ENCODE measurements around the gene FAM20C. TPM values are rescaled to one million over a fixed set of nuclear protein-coding genes. Genes with fewer than 3 reads are reported as not detected.

Gene FAM20C
- total RNA-seq, 1 experiment from 2014 or later = 62.6 TPM

DNA sequence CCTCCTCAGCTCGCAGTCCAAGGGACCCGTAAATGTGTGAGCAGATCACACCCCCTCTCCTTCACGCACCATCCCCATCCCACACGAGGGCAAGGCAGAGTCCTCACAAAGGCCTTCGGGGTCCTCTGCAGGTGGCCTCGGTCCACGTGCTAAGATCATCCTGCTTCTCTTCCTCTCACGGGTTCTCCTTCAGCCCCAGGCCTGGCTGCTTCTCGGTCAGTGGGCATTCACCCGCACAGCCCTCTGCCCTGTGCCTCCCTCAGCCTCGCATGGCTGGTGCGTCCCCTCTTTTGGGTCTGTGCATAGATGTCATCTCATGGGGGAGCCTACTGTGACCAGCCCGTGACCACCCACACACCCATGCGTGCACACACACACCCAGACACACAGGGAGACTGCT is 80.3 kb downstream of the FAM20C start:
- DNase-seq = no peak

More for the DNA sequence above, 80.3 kb downstream of the FAM20C start:
- Histone ChIP-seq H3K79me1 (ENCODE audit: insufficient read depth, low read depth, low read length, poor library complexity, severe bottlenecking) (no peaks in the 10 kb centered on the region), H3K4me2 (ENCODE audit: insufficient read depth, insufficient read length, low read length) (no peak overlapping the region), H2BK15ac (ENCODE audit: low read depth, low read length) (no peak overlapping the region), H3K14ac (ENCODE audit: insufficient read depth, low read length) (no peak overlapping the region), H4K5ac (ENCODE audit: insufficient read length, low read depth, low read length) (no peak overlapping the region), H3K9me3 (ENCODE audit: control insufficient read depth, low read depth, low read length) (peaks cover 14% of the 10 kb centered on the region), H4K8ac (replicated peaks; ENCODE audit: insufficient read length, low read depth, low read length) (no peak overlapping the region), H3K79me2 (ENCODE audit: insufficient read depth, low read length) (no peaks in the 10 kb centered on the region), H3K27ac (ENCODE audit: insufficient read length, low read depth, low read length) (no peak overlapping the region), H3T11ph (ENCODE audit: low read length) (no peak overlapping the region), H2BK120ac (ENCODE audit: low read depth, low read length, poor library complexity, severe bottlenecking) (no peak overlapping the region), H3K27me3 (ENCODE audit: insufficient read depth, low read length) (no peaks in the 10 kb centered on the region), H3K9ac (ENCODE audit: extremely low read depth, insufficient read length, low read length) (no peak overlapping the region), H2AK5ac (ENCODE audit: insufficient read length, low read length) (no peak overlapping the region), H2BK20ac (ENCODE audit: low read depth, low read length, poor library complexity, severe bottlenecking) (no peak overlapping the region), H4K20me1 (ENCODE audit: control insufficient read depth, insufficient read depth, insufficient read length) (no peaks in the 10 kb centered on the region), H4K91ac (ENCODE audit: insufficient read length, low read depth, low read length) (no peak overlapping the region), H2BK5ac (ENCODE audit: insufficient read length, low read length) (no peak overlapping the region), H3K4me1 (ENCODE audit: insufficient read depth, low read length) (no peaks in the 10 kb centered on the region), H3K23ac (ENCODE audit: insufficient read length, low read depth, low read length) (no peak overlapping the region), H2AFZ (ENCODE audit: low read length) (no peak overlapping the region), H3K56ac (ENCODE audit: insufficient read length, low read depth, low read length) (no peak overlapping the region), H3K23me2 (ENCODE audit: insufficient read length, low read depth, low read length, poor library complexity, severe bottlenecking) (no peaks in the 10 kb centered on the region), H3K18ac (ENCODE audit: insufficient read length, low read depth, low read length) (no peak overlapping the region), H3K4ac (ENCODE audit: low read depth, low read length) (no peak overlapping the region), H2BK12ac (ENCODE audit: insufficient read length, low read depth, low read length) (no peak overlapping the region)
- Mint-ChIP-seq H3K36me3 (ENCODE audit: insufficient read depth in 1 of 3, low read depth in 3 of 3) (peaks cover 8 to 22% (median 21%) of the 10 kb centered on the region in 3 experiments), H3K9me3 (peaks cover 79 to 89% of the 10 kb centered on the region in 2 experiments), H3K4me1 (no peaks in the 10 kb centered on the region), H3K27ac (no peak overlapping the region), H3K27me3 (ENCODE audit: low read depth) (peaks cover 55% of the 10 kb centered on the region), H3K4me3 (no peak overlapping the region)
- TF ChIP-seq, protein P1, sequence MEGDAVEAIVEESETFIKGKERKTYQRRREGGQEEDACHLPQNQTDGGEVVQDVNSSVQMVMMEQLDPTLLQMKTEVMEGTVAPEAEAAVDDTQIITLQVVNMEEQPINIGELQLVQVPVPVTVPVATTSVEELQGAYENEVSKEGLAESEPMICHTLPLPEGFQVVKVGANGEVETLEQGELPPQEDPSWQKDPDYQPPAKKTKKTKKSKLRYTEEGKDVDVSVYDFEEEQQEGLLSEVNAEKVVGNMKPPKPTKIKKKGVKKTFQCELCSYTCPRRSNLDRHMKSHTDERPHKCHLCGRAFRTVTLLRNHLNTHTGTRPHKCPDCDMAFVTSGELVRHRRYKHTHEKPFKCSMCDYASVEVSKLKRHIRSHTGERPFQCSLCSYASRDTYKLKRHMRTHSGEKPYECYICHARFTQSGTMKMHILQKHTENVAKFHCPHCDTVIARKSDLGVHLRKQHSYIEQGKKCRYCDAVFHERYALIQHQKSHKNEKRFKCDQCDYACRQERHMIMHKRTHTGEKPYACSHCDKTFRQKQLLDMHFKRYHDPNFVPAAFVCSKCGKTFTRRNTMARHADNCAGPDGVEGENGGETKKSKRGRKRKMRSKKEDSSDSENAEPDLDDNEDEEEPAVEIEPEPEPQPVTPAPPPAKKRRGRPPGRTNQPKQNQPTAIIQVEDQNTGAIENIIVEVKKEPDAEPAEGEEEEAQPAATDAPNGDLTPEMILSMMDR (conservative IDR thresholded peaks at IDR 0.05) = no peak
- WGBS (ENCODE audit: extremely low coverage, insufficient read length, low lambda C conversion rate) = no CpG with 5 or more reads among the region's 14 CpGs
